Adrenal gland (tissue), 5 donors: ENCODE results near the gene UNC119B.

Source experiments
- POLR2A ChIP-seq, 2 donors: fragments of 450-650 bp; IDR thresholded peaks; one replicate each; pipeline ENCODE4 v1.6.1; 2017; ENCODE audit warnings: antibody characterized with exemption in 2 of 2, mild to moderate bottlenecking in 2 of 2, moderate library complexity in 1 of 2
- TF ChIP-seq, protein P1 (sequence below), 6 experiments: fragments of 450-650 bp in 4 of 6; fragments of 200-600 bp in 2 of 6; sonication (generic) in 1 of 6; IDR thresholded peaks; 1 replicate in 5 of 6; 2 replicates in 1 of 6; pipeline versions ENCODE4 v1.5.1 to v1.8.0; 2016 to 2021; ENCODE audit warnings: antibody characterized with exemption in 6 of 6, mild to moderate bottlenecking in 2 of 6, moderate library complexity in 1 of 6
- donor health status: DM: no; HTN: no; CAD: no.

DNA sequence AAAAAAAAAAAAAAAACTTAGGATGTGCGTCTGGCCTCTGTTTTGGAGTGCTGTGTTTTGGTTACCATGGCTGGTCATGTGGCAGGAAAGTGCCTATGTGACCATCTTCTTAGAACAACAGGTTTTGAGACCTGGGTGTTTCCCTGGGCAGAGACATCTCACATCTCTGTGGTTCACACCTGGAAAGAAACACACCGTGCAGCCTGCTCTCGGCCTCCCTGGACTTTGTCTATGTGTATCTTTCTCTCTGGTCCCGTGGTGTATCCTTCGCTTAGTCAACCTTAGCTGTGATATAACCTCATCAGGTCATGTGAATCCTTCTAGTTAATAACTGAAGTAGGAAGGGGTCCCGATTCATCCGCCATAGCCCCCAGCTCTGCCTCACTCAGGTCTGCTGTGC, 38.0 kb downstream of the UNC119B start:
- TF ChIP-seq, protein P1, sequence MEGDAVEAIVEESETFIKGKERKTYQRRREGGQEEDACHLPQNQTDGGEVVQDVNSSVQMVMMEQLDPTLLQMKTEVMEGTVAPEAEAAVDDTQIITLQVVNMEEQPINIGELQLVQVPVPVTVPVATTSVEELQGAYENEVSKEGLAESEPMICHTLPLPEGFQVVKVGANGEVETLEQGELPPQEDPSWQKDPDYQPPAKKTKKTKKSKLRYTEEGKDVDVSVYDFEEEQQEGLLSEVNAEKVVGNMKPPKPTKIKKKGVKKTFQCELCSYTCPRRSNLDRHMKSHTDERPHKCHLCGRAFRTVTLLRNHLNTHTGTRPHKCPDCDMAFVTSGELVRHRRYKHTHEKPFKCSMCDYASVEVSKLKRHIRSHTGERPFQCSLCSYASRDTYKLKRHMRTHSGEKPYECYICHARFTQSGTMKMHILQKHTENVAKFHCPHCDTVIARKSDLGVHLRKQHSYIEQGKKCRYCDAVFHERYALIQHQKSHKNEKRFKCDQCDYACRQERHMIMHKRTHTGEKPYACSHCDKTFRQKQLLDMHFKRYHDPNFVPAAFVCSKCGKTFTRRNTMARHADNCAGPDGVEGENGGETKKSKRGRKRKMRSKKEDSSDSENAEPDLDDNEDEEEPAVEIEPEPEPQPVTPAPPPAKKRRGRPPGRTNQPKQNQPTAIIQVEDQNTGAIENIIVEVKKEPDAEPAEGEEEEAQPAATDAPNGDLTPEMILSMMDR (IDR thresholded peaks at IDR 0.05): no peak
- no peak for TF ChIP-seq POLR2A (IDR thresholded peaks at IDR 0.05)
